ENCODE data around the gene ELAVL3.

The ELAVL3 gene

GRCh38 chr19:11519138-11519537 lies 38.3 kb upstream of the ELAVL3 start:
- Histone ChIP-seq H3K27me3 (ENCODE audit: insufficient read depth, low read length, poor library complexity) (no peaks in the 10 kb centered on the region), H4K20me1 (ENCODE audit: insufficient read depth, low read length) (peaks cover 5% of the 10 kb centered on the region), H3K27ac (ENCODE audit: low read length) (no peak overlapping the region), H3K4me2 (ENCODE audit: insufficient read depth, low read length) (no peak overlapping the region), H3K36me3 (ENCODE audit: insufficient read depth, low read length) (peaks cover 24% of the 10 kb centered on the region), H3K9me3 (ENCODE audit: insufficient read depth, low read length, severe bottlenecking) (no peaks in the 10 kb centered on the region), H2AFZ (ENCODE audit: low read depth, low read length) (no peak overlapping the region), H3K79me2 (ENCODE audit: insufficient read depth, low read length) (peaks cover 5% of the 10 kb centered on the region), H3K4me3 (ENCODE audit: low read depth in 1 of 2, low read length in 2 of 2) (no peak overlapping the region), H3K4me1 (ENCODE audit: insufficient read depth, low read length) (no peaks in the 10 kb centered on the region), H3K9ac (ENCODE audit: low read depth, low read length) (no peak overlapping the region)
- ATAC-seq (ENCODE audit: insufficient read depth, low read depth) (no peak), DNase-seq (no peak)
- no peak for TF ChIP-seq EZH2 (IDR thresholded peaks at IDR 0.05; ENCODE audit: borderline replicate concordance, low read depth, low read length, severe bottlenecking)
- no peak for TF ChIP-seq CTCF (IDR thresholded peaks at IDR 0.05; ENCODE audit: borderline replicate concordance, extremely low read depth, low read length, poor library complexity, severe bottlenecking)

GRCh38 chr19:11513946-11514345 lies 33.1 kb upstream of the ELAVL3 start:
- ATAC-seq (ENCODE audit: insufficient read depth, low read depth), result no peak
- TF ChIP-seq EZH2 (IDR thresholded peaks at IDR 0.05; ENCODE audit: borderline replicate concordance, low read depth, low read length, severe bottlenecking) (no peak), CTCF (IDR thresholded peaks at IDR 0.05; ENCODE audit: borderline replicate concordance, extremely low read depth, low read length, poor library complexity, severe bottlenecking) (no peak)

GRCh38 chr19:11510444-11510843 lies 29.6 kb upstream of the ELAVL3 start:
- Histone ChIP-seq H3K4me1 (ENCODE audit: insufficient read depth, low read length) (peaks cover 21% of the 10 kb centered on the region), H3K27ac (ENCODE audit: low read length) (no peak overlapping the region), H3K27me3 (ENCODE audit: insufficient read depth, low read length, poor library complexity) (no peaks in the 10 kb centered on the region), H3K9ac (ENCODE audit: low read depth, low read length) (no peak overlapping the region), H3K36me3 (ENCODE audit: insufficient read depth, low read length) (peaks cover 28% of the 10 kb centered on the region), H3K4me3 (ENCODE audit: low read depth in 1 of 2, low read length in 2 of 2) (no peak overlapping the region), H4K20me1 (ENCODE audit: insufficient read depth, low read length) (no peaks in the 10 kb centered on the region), H3K9me3 (ENCODE audit: insufficient read depth, low read length, severe bottlenecking) (no peaks in the 10 kb centered on the region), H2AFZ (ENCODE audit: low read depth, low read length) (no peak overlapping the region), H3K79me2 (ENCODE audit: insufficient read depth, low read length) (peaks cover 5% of the 10 kb centered on the region), H3K4me2 (ENCODE audit: insufficient read depth, low read length) (no peak overlapping the region)
- DNase-seq (no peak), ATAC-seq (ENCODE audit: insufficient read depth, low read depth) (no peak)
- TF ChIP-seq EZH2 (IDR thresholded peaks at IDR 0.05; ENCODE audit: borderline replicate concordance, low read depth, low read length, severe bottlenecking), result no peak
- TF ChIP-seq CTCF (IDR thresholded peaks at IDR 0.05; ENCODE audit: borderline replicate concordance, extremely low read depth, low read length, poor library complexity, severe bottlenecking), result no peak

More at GRCh38 chr19:11513946-11514345, 33.1 kb upstream of the ELAVL3 start:
- Histone ChIP-seq H2AFZ (ENCODE audit: low read depth, low read length) (no peak overlapping the region), H3K27me3 (ENCODE audit: insufficient read depth, low read length, poor library complexity) (no peaks in the 10 kb centered on the region), H3K27ac (ENCODE audit: low read length) (no peak overlapping the region), H4K20me1 (ENCODE audit: insufficient read depth, low read length) (no peaks in the 10 kb centered on the region), H3K4me1 (ENCODE audit: insufficient read depth, low read length) (no peaks in the 10 kb centered on the region), H3K9ac (ENCODE audit: low read depth, low read length) (no peak overlapping the region), H3K4me2 (ENCODE audit: insufficient read depth, low read length) (no peak overlapping the region), H3K4me3 (ENCODE audit: low read depth in 1 of 2, low read length in 2 of 2) (no peak overlapping the region), H3K79me2 (ENCODE audit: insufficient read depth, low read length) (no peaks in the 10 kb centered on the region), H3K36me3 (ENCODE audit: insufficient read depth, low read length) (peaks cover 32% of the 10 kb centered on the region), H3K9me3 (ENCODE audit: insufficient read depth, low read length, severe bottlenecking) (no peaks in the 10 kb centered on the region)
- DNase-seq, result no peak
